Left kidney (tissue), 2 donors: Measurements from ENCODE around the gene ZDHHC8. TPM values are rescaled to one million over a fixed set of nuclear protein-coding genes. Genes with fewer than 3 reads are reported as not detected.

Experiments used
- DNase-seq: peaks from one replicate; pipeline ENCODE4 v3.0.0-alpha.2; 2013
- polyA plus RNA-seq: library from polyadenylated mRNA; unstranded; fragments of 120-200 nt; gene quantifications from one replicate; pipeline ENCODE4 v1.2.1, GENCODE V29; 2013; ENCODE audit not compliant: insufficient read length

Gene ZDHHC8
- polyA plus RNA-seq, 1 donor: 37.9 TPM

DNA sequence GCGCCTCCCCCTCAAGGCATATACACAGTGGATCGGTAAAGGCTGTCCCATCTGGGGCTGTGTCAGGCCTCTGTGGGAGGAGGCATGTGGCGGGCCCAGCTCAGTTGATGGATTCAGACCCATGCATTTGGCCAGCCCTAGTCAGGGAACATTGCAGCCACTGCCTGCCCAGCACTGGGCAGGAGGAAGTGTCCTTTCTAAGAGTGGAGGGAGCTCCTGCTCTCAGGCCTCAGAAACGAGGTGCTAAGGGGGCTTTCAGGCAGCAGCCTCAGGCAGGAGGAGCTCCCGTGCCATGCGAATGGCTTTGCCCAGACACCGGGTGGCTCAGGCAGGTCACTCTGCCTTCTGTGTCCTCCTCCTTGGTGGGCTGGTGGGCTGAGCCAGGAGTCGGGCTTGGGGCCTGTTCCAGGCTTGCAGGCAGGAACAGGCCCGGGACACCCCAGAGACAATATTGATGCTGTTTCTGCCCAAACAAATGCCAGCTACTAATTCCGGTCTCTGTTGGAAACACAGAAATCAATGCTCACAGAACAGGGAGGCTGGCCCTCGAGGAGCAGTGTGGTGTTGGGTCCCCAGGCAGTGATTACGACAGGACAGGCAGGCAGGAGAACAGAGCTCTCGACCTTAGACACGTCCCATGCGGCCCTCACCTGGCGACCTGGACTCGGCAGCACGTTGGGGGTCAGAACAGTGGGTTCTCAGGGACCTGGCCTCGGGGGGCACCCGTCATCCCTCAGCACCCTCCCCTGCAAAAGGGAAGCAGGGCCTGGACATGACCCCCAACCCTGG lies 61.6 kb downstream of the ZDHHC8 start:
- no peak for DNase-seq

- DNase-seq: no peak
These were observed 62.3 kb downstream of the ZDHHC8 start for GRCh38 chr22:20193761-20194494.

DNA sequence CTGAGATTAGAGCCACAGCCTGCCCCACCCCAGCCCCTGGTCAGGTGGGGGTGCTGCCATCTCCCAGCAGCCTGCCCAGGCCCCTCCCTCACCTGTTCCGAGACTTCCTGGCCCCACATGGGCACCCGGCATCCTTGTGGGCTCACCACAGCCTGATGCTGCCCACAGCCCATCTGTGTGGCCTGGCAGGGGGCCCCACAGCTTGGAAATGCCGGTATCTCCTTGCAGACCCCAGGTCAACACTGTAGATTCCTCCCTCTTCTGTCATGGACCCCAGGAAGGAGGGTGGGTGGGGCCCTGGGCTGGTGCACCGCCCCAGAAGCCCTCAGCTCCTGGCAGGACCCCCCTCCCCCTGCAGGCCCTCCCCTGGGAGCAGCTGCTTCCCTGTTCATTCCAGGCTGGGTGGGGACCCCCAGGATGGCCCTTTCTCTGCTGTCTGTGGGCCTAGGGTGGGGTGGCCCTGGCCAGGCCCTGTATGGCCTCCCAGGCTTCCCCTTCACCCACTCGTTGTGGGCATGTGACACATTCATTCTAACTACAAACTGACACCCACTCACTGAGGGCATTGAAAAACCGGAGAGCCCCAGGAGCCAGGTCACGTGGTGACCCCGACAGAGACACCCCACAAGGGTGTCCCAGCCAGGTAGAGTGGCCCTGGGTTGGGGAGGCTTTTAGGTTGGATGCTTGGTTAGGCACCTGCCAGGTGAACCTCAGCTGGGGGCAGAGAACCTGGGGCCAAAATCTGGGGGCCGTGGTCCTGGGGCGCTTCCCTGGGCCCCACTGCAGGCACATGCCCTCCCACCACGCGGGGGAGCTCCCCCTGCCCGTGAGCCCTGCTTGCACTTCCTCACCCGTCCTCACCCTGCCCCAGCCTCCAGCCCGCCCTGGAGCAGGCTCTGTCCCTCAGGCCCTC lies 63.3 kb downstream of the ZDHHC8 start:
- DNase-seq: no peak

GRCh38 chr22:20196094-20196842 lies 64.7 kb downstream of the ZDHHC8 start:
- DNase-seq: no peak

Other genes with a start within 250 kb of the ZDHHC8 start
- 79.1 TPM for gene COMT, start 190.0 kb upstream of the ZDHHC8 start, polyA plus RNA-seq
- gene TXNRD2, start 190.0 kb upstream of the ZDHHC8 start, polyA plus RNA-seq: 27.7 TPM
- 18.3 TPM for gene ARVCF, start 115.0 kb upstream of the ZDHHC8 start, polyA plus RNA-seq
- 10.3 TPM for gene TANGO2, start 110.7 kb upstream of the ZDHHC8 start, polyA plus RNA-seq
- 58.0 TPM for gene DGCR8, start 51.6 kb upstream of the ZDHHC8 start, polyA plus RNA-seq
- gene RANBP1, start 15.7 kb upstream of the ZDHHC8 start, polyA plus RNA-seq: 190 TPM
- 46.0 TPM for gene TRMT2A, start 14.6 kb upstream of the ZDHHC8 start, polyA plus RNA-seq
- 1.0 TPM for gene CCDC188, start 19.3 kb downstream of the ZDHHC8 start, polyA plus RNA-seq
- gene RTN4R, start 136.5 kb downstream of the ZDHHC8 start, polyA plus RNA-seq: 3.4 TPM
- 44.7 TPM for gene DGCR6L, start 188.3 kb downstream of the ZDHHC8 start, polyA plus RNA-seq